SK-MEL-5 (cell line): Measurements from ENCODE around the gene DDX53. TPM values are rescaled to one million over a fixed set of nuclear protein-coding genes. Genes with fewer than 3 reads are reported as not detected.

Experiments
- DNase-seq: peaks from one replicate; pipeline ENCODE4 v3.0.0-alpha.2; 2016; ENCODE audit warnings: low read depth, low spot score
- in situ Hi-C: cut with HindIII; loops from 2 replicates; pipeline ENCODE4 v1.10.0; 2016; ENCODE audit warnings: low sequenced_read_pairs, high pct_unique_total_duplicates, low pct_unique_long_range_greater_than_20kb
- polyA plus RNA-seq, 2 experiments: library from polyadenylated mRNA; depleted of rRNA; stranded (reverse); fragments of >200 nt; gene quantifications; 2 replicates each; pipeline ENCODE4 v1.2.3, GENCODE V29; 2015
- total RNA-seq: library from RNA; depleted of rRNA; stranded (reverse); fragments of >200 nt; shearing (Covaris generic); gene quantifications from 2 replicates; pipeline ENCODE4 v1.2.3, GENCODE V29; 2014; rRNA removed

Gene DDX53
- not detected in 2 replicates for total RNA-seq
- not detected in 2 replicates for polyA plus RNA-seq (2015; cell fraction: cytosol; rRNA removed)
- polyA plus RNA-seq (2015; cell fraction: nucleus; rRNA removed) = 0.21 TPM in 1 of 2 replicates, not detected in the other

- DNase-seq = no peak
Observed at GRCh38 chrX:22999696-23000223, at the start of gene DDX53. Gene DDX53, plus strand, starts transcription at chrX:22999960. Its CDS starts 98 bp downstream, at chrX:23000058.

GRCh38 chrX:22950269-22951266, 49.2 kb upstream of the DDX53 start:
- DNase-seq = no peak
- in situ Hi-C loops = no loop called here

More at GRCh38 chrX:22999696-23000223, at the start of gene DDX53:
- in situ Hi-C loops = no loop called here

- in situ Hi-C loops = no loop called here
- peak; percentile 52 for DNase-seq
Observed at GRCh38 chrX:22952010-22952409, 47.8 kb upstream of the DDX53 start.

GRCh38 chrX:22958250-22958649, 41.5 kb upstream of the DDX53 start:
- no peak for DNase-seq
- in situ Hi-C loops = no loop called here

GRCh38 chrX:22959204-22959920, 40.4 kb upstream of the DDX53 start:
- DNase-seq = no peak
- in situ Hi-C loops = no loop called here

- DNase-seq = no peak
- in situ Hi-C loops = no loop called here
Observed at GRCh38 chrX:22963196-22963595, 36.6 kb upstream of the DDX53 start.

- in situ Hi-C loops = no loop called here
- DNase-seq = no peak
Observed at GRCh38 chrX:22968494-22968893, 31.3 kb upstream of the DDX53 start.

GRCh38 chrX:22969411-22969810, 30.3 kb upstream of the DDX53 start:
- in situ Hi-C loops = no loop called here
- DNase-seq = no peak

- in situ Hi-C loops = no loop called here
- DNase-seq = no peak
Observed at GRCh38 chrX:22970861-22971260, 28.9 kb upstream of the DDX53 start.

- DNase-seq = no peak
- in situ Hi-C loops = no loop called here
Observed at GRCh38 chrX:22974616-22975015, 25.1 kb upstream of the DDX53 start.

- DNase-seq = no peak
- in situ Hi-C loops = no loop called here
Observed at GRCh38 chrX:22975786-22976185, 24.0 kb upstream of the DDX53 start.

GRCh38 chrX:22985958-22986357, 13.8 kb upstream of the DDX53 start:
- in situ Hi-C loops = no loop called here
- DNase-seq = no peak

GRCh38 chrX:22987452-22987851, 12.3 kb upstream of the DDX53 start:
- no peak for DNase-seq
- in situ Hi-C loops = no loop called here

GRCh38 chrX:23003116-23003515, 3.4 kb downstream of the DDX53 start:
- in situ Hi-C loops = no loop called here
- no peak for DNase-seq

GRCh38 chrX:23008431-23009099, 8.8 kb downstream of the DDX53 start:
- in situ Hi-C loops = no loop called here
- DNase-seq = peak; percentile 52

- no peak for DNase-seq
- in situ Hi-C loops = no loop called here
Observed at GRCh38 chrX:23012162-23012561, 12.4 kb downstream of the DDX53 start.

- in situ Hi-C loops = no loop called here
- DNase-seq = no peak
Observed at GRCh38 chrX:23012636-23013035, 12.9 kb downstream of the DDX53 start.

- DNase-seq = no peak
- in situ Hi-C loops = no loop called here
Observed at GRCh38 chrX:23013366-23013765, 13.6 kb downstream of the DDX53 start.
